ENCODE results near the gene EPHB1.

DNA sequence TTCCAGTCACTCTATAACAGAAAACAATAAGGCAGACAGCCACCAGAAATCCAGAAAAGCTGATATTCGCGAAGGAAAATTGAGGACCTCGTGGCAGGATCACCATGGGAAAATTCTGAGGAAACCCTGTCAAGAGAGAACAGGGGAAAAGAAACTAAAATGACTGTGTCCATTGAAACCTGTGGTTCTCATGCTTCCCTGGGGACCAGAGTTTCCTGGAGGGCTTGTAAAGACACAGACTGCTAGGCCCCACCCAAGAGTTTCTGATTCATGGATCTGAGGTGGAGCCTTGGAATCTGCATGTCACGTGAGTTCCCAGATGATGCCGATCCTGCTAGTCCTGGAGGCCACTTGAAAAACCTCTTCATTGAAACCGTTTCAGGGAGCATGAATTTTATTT is 420.5 kb downstream of the EPHB1 start:
- TF ChIP-seq TAF1 (CRISPR knock-in tag; IDR thresholded peaks at IDR 0.05), result no peak
- TF ChIP-seq, protein P1, sequence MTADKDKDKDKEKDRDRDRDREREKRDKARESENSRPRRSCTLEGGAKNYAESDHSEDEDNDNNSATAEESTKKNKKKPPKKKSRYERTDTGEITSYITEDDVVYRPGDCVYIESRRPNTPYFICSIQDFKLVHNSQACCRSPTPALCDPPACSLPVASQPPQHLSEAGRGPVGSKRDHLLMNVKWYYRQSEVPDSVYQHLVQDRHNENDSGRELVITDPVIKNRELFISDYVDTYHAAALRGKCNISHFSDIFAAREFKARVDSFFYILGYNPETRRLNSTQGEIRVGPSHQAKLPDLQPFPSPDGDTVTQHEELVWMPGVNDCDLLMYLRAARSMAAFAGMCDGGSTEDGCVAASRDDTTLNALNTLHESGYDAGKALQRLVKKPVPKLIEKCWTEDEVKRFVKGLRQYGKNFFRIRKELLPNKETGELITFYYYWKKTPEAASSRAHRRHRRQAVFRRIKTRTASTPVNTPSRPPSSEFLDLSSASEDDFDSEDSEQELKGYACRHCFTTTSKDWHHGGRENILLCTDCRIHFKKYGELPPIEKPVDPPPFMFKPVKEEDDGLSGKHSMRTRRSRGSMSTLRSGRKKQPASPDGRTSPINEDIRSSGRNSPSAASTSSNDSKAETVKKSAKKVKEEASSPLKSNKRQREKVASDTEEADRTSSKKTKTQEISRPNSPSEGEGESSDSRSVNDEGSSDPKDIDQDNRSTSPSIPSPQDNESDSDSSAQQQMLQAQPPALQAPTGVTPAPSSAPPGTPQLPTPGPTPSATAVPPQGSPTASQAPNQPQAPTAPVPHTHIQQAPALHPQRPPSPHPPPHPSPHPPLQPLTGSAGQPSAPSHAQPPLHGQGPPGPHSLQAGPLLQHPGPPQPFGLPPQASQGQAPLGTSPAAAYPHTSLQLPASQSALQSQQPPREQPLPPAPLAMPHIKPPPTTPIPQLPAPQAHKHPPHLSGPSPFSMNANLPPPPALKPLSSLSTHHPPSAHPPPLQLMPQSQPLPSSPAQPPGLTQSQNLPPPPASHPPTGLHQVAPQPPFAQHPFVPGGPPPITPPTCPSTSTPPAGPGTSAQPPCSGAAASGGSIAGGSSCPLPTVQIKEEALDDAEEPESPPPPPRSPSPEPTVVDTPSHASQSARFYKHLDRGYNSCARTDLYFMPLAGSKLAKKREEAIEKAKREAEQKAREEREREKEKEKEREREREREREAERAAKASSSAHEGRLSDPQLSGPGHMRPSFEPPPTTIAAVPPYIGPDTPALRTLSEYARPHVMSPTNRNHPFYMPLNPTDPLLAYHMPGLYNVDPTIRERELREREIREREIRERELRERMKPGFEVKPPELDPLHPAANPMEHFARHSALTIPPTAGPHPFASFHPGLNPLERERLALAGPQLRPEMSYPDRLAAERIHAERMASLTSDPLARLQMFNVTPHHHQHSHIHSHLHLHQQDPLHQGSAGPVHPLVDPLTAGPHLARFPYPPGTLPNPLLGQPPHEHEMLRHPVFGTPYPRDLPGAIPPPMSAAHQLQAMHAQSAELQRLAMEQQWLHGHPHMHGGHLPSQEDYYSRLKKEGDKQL (CRISPR knock-in tag; IDR thresholded peaks at IDR 0.05; ENCODE audit: low read depth), result no peak
